ENCODE data around the gene MTA2.

The MTA2 gene

GRCh38 chr11:62612366-62613290 is 11.0 kb upstream of the MTA2 start, which contains the start of the genes EML3 and ROM1:
Gene EML3, minus strand, starts transcription at chr11:62612775. Its CDS starts 318 bp downstream, at chr11:62612457.
Gene ROM1, plus strand, starts transcription at chr11:62613257. Its CDS starts 25 bp downstream, at chr11:62613282.
- DNase-seq: peak; percentile 76

GRCh38 chr11:62611705-62612365 is 10.2 kb upstream of the MTA2 start:
- peak; percentile 65 for DNase-seq

- no peak for DNase-seq
Observed at GRCh38 chr11:62610814-62611704, 9.4 kb upstream of the MTA2 start.

GRCh38 chr11:62610403-62610802 is 8.7 kb upstream of the MTA2 start:
- DNase-seq: no peak

- DNase-seq: no peak
Observed at GRCh38 chr11:62608776-62609175, 7.1 kb upstream of the MTA2 start.

GRCh38 chr11:62607714-62608113 is 6.0 kb upstream of the MTA2 start:
- no peak for DNase-seq

GRCh38 chr11:62605902-62606301 is 4.2 kb upstream of the MTA2 start:
- no peak for DNase-seq

GRCh38 chr11:62605467-62605866 is 3.8 kb upstream of the MTA2 start:
- no peak for DNase-seq

GRCh38 chr11:62604460-62605120 is 2.9 kb upstream of the MTA2 start:
- DNase-seq: no peak

GRCh38 chr11:62603776-62604299 is 2.2 kb upstream of the MTA2 start:
- DNase-seq: no peak

- DNase-seq: no peak
Observed at GRCh38 chr11:62603072-62603408, 1.4 kb upstream of the MTA2 start.

GRCh38 chr11:62602141-62603071 is 741 bp upstream of the MTA2 start:
- peak; percentile 70 for DNase-seq

- peak; percentile 20 for DNase-seq
Observed at GRCh38 chr11:62601122-62601371, 618 bp downstream of the MTA2 start.

GRCh38 chr11:62600367-62601121 is 1.1 kb downstream of the MTA2 start:
- DNase-seq: no peak

GRCh38 chr11:62599901-62600300 is 1.8 kb downstream of the MTA2 start:
- DNase-seq: no peak

GRCh38 chr11:62599069-62599696 is 2.5 kb downstream of the MTA2 start:
- peak; percentile 99 for DNase-seq

GRCh38 chr11:62595124-62595523 is 6.5 kb downstream of the MTA2 start:
- no peak for DNase-seq

- DNase-seq: peak; percentile 73
Observed at GRCh38 chr11:62593434-62594044, 8.1 kb downstream of the MTA2 start.

GRCh38 chr11:62592989-62593421 is 8.7 kb downstream of the MTA2 start:
- DNase-seq: no peak

Measured in fibroblast of upper back skin (primary cell).